ENCODE results near the gene MAGI2. TPM values are rescaled to one million over a fixed set of nuclear protein-coding genes. Genes with fewer than 3 reads are reported as not detected.

MAGI2 gene
- total RNA-seq, 1 donor from 2014 or later, result 6.9 TPM

DNA sequence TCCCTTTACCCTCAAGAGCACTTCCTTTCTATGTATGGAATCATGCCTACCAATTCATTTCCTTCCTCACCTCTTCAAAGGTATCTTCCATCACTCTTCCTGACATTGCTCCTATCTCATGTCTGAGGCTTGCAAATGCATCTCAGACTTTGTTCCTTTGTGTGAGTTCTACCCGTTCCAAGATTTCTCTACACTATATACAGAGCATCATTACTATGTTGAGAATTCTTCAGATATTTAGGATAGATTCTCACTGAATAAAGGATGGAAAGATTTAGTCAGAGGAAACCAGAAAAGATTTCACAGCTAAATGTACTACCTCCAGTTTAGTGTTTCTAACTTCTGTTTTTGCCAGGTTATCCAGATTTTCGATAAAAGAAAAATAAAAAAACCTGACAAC is 1192.2 kb downstream of the MAGI2 start:
- intact Hi-C loops (cut with DNase I), result no loop called here
- no peaks in the 10 kb centered on the region for H3K36me3 ChIP-seq

GRCh38 chr7:78260826-78261225 is 1192.6 kb downstream of the MAGI2 start:
- Histone ChIP-seq H3K9me3 (no peaks in the 10 kb centered on the region), H3K27me3 (no peaks in the 10 kb centered on the region), H3K36me3 (no peaks in the 10 kb centered on the region), H3K27ac (no peak overlapping the region), H3K4me1 (no peaks in the 10 kb centered on the region), H3K4me3 (no peak overlapping the region)
- no peak for TF ChIP-seq CTCF (IDR thresholded peaks at IDR 0.05)
- TF ChIP-seq POLR2AphosphoS5 (IDR thresholded peaks at IDR 0.05; ENCODE audit: insufficient read depth in 1 of 2, low read depth in 1 of 2), result no peak
- TF ChIP-seq POLR2A (IDR thresholded peaks at IDR 0.05), result no peak
- DNase-seq (ENCODE audit: extremely low spot score in 2 of 2), result no peak
- intact Hi-C loops (cut with DNase I), result no loop called here

More for the DNA sequence above, 1192.2 kb downstream of the MAGI2 start:
- Histone ChIP-seq H3K4me3 (no peak overlapping the region), H3K27me3 (no peaks in the 10 kb centered on the region), H3K27ac (no peak overlapping the region), H3K4me1 (no peaks in the 10 kb centered on the region), H3K9me3 (no peaks in the 10 kb centered on the region)
- DNase-seq (ENCODE audit: extremely low spot score in 2 of 2), result no peak
- TF ChIP-seq POLR2A (IDR thresholded peaks at IDR 0.05), result no peak
- TF ChIP-seq CTCF (IDR thresholded peaks at IDR 0.05), result no peak
- TF ChIP-seq POLR2AphosphoS5 (IDR thresholded peaks at IDR 0.05; ENCODE audit: insufficient read depth in 1 of 2, low read depth in 1 of 2), result no peak

DNA sequence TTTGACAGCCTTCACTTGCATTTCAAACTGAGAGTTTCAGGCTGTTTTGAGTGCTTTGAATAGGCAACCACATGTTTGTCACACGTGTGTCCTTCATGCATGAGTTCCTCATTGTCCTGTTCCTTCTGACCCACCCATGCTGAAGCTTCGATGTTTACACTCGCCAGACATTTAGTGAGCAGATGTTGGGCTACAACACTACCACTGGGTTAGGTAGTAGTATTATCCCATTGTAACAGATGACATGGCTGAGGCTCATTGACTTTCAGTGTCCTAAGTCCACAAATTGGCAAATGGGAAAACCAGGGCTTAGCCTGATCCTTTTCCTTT is 1198.8 kb downstream of the MAGI2 start:
- no peak for DNase-seq (ENCODE audit: extremely low spot score in 2 of 2)
- no peaks in the 10 kb centered on the region for H3K36me3 ChIP-seq
- H3K27ac ChIP-seq, result no peak overlapping the region
- intact Hi-C loops (cut with DNase I), result no loop called here
- H3K4me3 ChIP-seq, result no peak overlapping the region
- H3K4me1 ChIP-seq, result no peaks in the 10 kb centered on the region
- TF ChIP-seq POLR2A (IDR thresholded peaks at IDR 0.05) (no peak), POLR2AphosphoS5 (IDR thresholded peaks at IDR 0.05; ENCODE audit: insufficient read depth in 1 of 2, low read depth in 1 of 2) (no peak), CTCF (IDR thresholded peaks at IDR 0.05) (no peak)
- H3K9me3 ChIP-seq, result no peaks in the 10 kb centered on the region
- no peaks in the 10 kb centered on the region for H3K27me3 ChIP-seq

DNA sequence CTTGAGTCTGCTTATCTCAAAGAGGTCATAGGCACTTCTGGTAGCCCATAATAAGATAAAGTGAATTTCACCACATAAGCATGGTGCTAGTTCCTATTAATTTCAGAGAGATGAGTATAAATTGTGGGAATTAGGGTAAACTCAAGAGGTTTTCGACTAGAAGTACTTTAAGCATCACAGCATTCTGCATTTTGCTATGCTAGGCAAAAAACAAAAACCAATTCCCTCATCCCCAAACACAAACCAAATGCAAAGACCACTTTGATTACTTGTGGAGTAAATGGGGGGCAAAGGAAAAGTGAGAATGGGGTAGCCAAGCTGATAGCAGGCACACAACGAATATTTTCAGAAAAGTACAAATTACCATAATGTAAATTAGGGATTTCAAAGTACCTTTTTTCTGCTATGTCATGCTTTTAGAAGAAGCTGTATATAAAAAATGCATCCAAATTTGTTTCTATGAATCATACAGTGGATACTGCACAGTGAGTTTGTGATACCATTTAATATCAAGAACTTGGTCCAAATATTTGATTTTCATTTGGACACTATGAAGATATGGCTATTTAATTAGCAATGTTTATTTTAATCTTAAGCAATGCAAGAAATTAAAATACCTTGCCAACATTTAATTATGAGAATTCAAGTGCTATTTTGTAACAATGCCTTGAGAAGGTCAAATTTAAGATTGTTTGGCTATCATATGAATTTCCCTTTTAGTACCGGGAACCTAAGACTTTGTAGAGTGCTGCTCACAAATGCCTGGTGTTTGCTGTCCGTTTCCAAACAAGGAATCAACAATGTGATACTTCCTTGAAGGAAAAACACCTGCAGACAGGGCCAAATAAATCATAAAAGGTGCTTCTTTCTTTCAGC is 1199.4 kb downstream of the MAGI2 start:
- H3K36me3 ChIP-seq, result no peaks in the 10 kb centered on the region
- H3K9me3 ChIP-seq, result no peaks in the 10 kb centered on the region
- no peak overlapping the region for H3K27ac ChIP-seq
- intact Hi-C loops (cut with DNase I), result no loop called here
- H3K4me3 ChIP-seq, result no peak overlapping the region
- H3K4me1 ChIP-seq, result no peaks in the 10 kb centered on the region
- no peak for TF ChIP-seq CTCF (IDR thresholded peaks at IDR 0.05)
- TF ChIP-seq POLR2AphosphoS5 (IDR thresholded peaks at IDR 0.05; ENCODE audit: insufficient read depth in 1 of 2, low read depth in 1 of 2), result no peak
- TF ChIP-seq POLR2A (IDR thresholded peaks at IDR 0.05), result no peak
- DNase-seq (ENCODE audit: extremely low spot score in 2 of 2), result no peak
- no peaks in the 10 kb centered on the region for H3K27me3 ChIP-seq

GRCh38 chr7:78248867-78249266 is 1204.6 kb downstream of the MAGI2 start:
- H3K36me3 ChIP-seq, result no peaks in the 10 kb centered on the region
- no peak for DNase-seq (ENCODE audit: extremely low spot score in 2 of 2)
- no peak overlapping the region for H3K4me3 ChIP-seq
- intact Hi-C loops (cut with DNase I), result no loop called here
- H3K9me3 ChIP-seq, result no peaks in the 10 kb centered on the region
- no peaks in the 10 kb centered on the region for H3K4me1 ChIP-seq
- TF ChIP-seq CTCF (IDR thresholded peaks at IDR 0.05), result no peak
- no peaks in the 10 kb centered on the region for H3K27me3 ChIP-seq
- H3K27ac ChIP-seq, result no peak overlapping the region
